ENCODE results near the gene ATP8A2. TPM values are rescaled to one million over a fixed set of nuclear protein-coding genes. Genes with fewer than 3 reads are reported as not detected.
"Not testable (repeated sequence)": the region's sequence is repeated elsewhere in the genome, so short reads cannot be mapped to it uniquely, and the experiment has no call there.

The ATP8A2 gene
- total and polyA plus RNA-seq, 2 of the 8 experiments (the other 6 are each of a cell fraction or from before 2014, with no cell fraction given) = 2.4 to 8.3 TPM

- TF ChIP-seq KDM5A (IDR thresholded peaks at IDR 0.05; ENCODE audit: low read length) = no peak
- TF ChIP-seq TBP (IDR thresholded peaks at IDR 0.05; ENCODE audit: low read depth, low read length) = no peak
- no peak for TF ChIP-seq USF2 (IDR thresholded peaks at IDR 0.05; ENCODE audit: low read length)
- no peak for TF ChIP-seq BCL11A (IDR thresholded peaks at IDR 0.05; ENCODE audit: low read depth in 2 of 2, low read length in 2 of 2)
These were observed 136.1 kb downstream of the ATP8A2 start (continued) for GRCh38 chr13:25507841-25508240.

- H4K20me1 ChIP-seq (replicated peaks in 1 of 2; ENCODE audit: control insufficient read depth in 1 of 2, insufficient read depth in 2 of 2, low read length in 2 of 2); POLR2A ChIA-PET (ENCODE audit: partially characterized antibody); H2AFZ ChIP-seq (ENCODE audit: low read length); H3K79me1 ChIP-seq (ENCODE audit: low read depth, low read length); H3K27ac ChIP-seq (ENCODE audit: low read depth, low read length); H4K5ac ChIP-seq (ENCODE audit: insufficient read length, low read depth, low read length); H3K36me3 ChIP-seq (ENCODE audit: control insufficient read depth in 2 of 4, insufficient read depth in 4 of 4, low read length in 3 of 4); H3K27me3 ChIP-seq (replicated peaks in 1 of 4; ENCODE audit: control insufficient read depth in 3 of 4, extremely low read depth in 1 of 4, insufficient read depth in 3 of 4, low read length in 3 of 4); H2BK5ac ChIP-seq (ENCODE audit: low read depth, low read length); H2BK12ac ChIP-seq (ENCODE audit: low read depth, low read length); DNase-seq (ENCODE audit: low read depth in 1 of 2, low spot score in 2 of 2); H2AK5ac ChIP-seq (ENCODE audit: low read depth, low read length); H3K4me2 ChIP-seq (ENCODE audit: insufficient read depth in 1 of 2, low read depth in 2 of 2, low read length in 2 of 2); H3K79me2 ChIP-seq (ENCODE audit: control insufficient read depth in 1 of 2, insufficient read depth in 2 of 2, low read length in 2 of 2); H4K91ac ChIP-seq (replicated peaks; ENCODE audit: insufficient read length, low read length); H3K14ac ChIP-seq (ENCODE audit: insufficient read length); H3K4ac ChIP-seq (replicated peaks; ENCODE audit: insufficient read length, low read depth, low read length); H4K8ac ChIP-seq (ENCODE audit: extremely low read depth, insufficient read depth, low read length); CTCF ChIA-PET (ENCODE audit: partially characterized antibody); FAIRE-seq; H3K9ac ChIP-seq (replicated peaks in 1 of 4; ENCODE audit: extremely low read depth in 1 of 4, low read depth in 3 of 4, low read length in 3 of 4); H3K56ac ChIP-seq (replicated peaks; ENCODE audit: insufficient read length, low read depth, low read length); H3K4me3 ChIP-seq (ENCODE audit: extremely low read depth in 1 of 4, insufficient read depth in 2 of 4, low read depth in 3 of 4, low read length in 4 of 4); H2BK15ac ChIP-seq (ENCODE audit: low read length); H2BK20ac ChIP-seq (ENCODE audit: low read length); H3K23me2 ChIP-seq (ENCODE audit: low read depth, low read length); H3K23ac ChIP-seq (ENCODE audit: insufficient read length); H3K18ac ChIP-seq (ENCODE audit: extremely low read depth, low read length); H3K4me1 ChIP-seq (replicated peaks in 1 of 4; ENCODE audit: control insufficient read depth in 3 of 4, insufficient read depth in 4 of 4, low read length in 3 of 4); H2BK120ac ChIP-seq (replicated peaks; ENCODE audit: low read depth, low read length): not testable (repeated sequence)
- WGBS, 2 experiments (ENCODE audit: extremely low coverage in 1 of 2, insufficient coverage in 1 of 2, insufficient read length in 1 of 2, insufficient replicate concordance in 2 of 2, low coverage in 1 of 2, low lambda C conversion rate in 2 of 2, missing lambda C conversion rate in 1 of 2) = 87% methylated on average over 12 of the region's 32 CpGs; no CpG with 5 or more reads in 1 of the 2 experiments
- peaks cover 3 to 16% of the 10 kb centered on the region in 2 experiments; a peak in 3 of 4 replicates for H3K9me3 ChIP-seq (ENCODE audit: insufficient read depth in 2 of 2, low read depth in 1 of 2, low read length in 1 of 2)
These were observed 141.3 kb downstream of the ATP8A2 start for GRCh38 chr13:25513060-25513459.

All from H1 (cell line).